Measurements from ENCODE around the gene PLXNA4.
A peak's percentile ranks its signal among the peaks of the same experiment; 100 is the strongest.

PLXNA4 gene

DNA sequence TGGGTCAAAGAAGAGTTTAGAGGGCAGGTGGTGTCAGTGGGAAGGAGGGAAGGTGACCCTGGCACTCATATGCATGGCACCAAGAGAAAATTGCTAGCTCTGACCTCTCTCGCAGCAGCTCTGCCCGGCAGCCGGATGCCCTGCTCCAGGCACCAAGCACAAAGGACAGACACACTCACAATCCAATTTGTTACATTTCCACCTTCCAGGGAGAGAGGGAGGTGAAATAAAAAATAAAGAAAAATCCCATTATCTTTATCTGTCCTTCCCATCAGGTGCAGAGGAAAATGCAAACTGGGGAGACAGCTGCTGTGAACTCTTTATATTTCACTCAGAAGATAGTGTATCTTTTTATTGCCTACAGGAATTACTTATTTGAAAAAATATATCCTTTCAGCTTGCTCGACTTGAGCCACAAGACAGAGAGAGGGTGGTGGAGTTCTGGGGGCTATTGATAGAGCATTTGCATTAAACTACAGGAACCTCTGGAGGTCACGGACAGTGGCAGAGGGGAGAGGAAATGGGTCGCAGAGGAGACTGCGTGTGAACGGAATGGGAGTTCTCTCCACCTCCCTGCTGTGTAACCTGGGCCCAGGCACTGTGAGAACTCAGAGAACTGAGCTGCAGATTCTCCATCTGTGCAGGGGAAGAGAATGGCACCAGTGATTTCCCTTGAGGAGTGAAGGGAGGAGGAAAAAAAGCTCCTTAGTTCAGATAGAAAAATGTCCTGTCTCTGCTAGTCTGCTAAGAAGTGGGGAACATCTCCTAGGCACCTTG lies 421.4 kb downstream of the PLXNA4 start:
- DNase-seq, result no peak

DNA sequence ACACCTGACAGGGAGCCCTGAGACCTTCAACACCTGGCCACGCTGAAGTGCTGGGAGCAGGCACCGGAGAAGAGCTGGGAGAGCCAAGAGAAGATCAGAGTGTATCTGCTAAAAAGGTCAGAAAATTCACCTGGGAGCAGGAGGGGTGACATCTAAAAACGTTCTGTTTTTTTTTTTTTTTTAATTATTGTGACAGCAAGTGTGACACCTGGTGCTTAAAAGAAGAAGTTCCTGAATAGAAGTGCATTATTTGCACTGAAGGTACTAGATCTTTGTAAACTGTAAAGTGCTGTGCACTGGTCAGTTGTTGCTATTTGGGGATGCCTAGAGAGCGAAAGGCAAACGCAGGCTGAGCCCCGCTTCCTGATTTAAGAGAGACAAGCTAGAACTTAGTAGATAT lies 422.0 kb downstream of the PLXNA4 start:
- DNase-seq, result no peak

- no peak for DNase-seq
These were observed 424.0 kb downstream of the PLXNA4 start for GRCh38 chr7:132152131-132152889.

DNA sequence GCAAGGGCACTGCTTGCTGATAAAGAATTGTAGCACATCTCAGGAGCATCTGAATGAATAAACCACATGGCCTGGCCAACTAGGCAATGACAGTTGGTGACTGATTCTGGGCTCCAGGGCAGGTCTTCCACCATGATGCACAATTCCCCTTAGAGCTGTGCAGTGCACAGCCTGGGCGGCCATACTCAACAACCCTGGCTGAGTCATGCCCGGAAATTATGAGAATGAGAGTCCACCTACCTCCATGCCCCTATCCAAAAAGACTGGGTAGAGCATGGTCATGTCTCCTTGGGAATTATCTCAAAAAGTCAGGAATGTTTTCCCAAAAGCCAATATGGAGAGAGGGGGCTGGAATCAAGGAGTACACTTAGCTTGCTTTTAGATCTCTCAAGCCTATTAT lies 425.6 kb downstream of the PLXNA4 start:
- no peak for DNase-seq

- DNase-seq, result no peak
These were observed 426.6 kb downstream of the PLXNA4 start for GRCh38 chr7:132149436-132150304.

DNA sequence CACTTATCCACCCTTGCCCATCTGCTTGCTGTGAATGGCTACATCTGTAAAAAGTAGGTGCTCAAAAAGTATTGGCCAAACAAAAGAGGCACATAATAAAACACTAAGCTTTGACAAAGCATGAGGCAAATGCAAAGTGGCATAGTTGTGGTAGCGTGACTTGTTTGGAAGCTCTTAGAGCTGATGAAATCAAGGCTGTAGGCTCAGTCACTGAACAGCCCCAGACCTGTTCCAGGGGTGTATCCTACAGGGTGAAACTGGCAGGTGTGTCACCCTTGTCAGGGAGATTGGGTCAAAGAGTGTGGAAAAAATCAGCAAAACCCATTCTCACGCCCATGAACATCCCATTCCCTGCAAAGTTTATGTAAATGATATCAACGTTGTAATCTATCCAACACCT lies 427.4 kb downstream of the PLXNA4 start:
- DNase-seq, result no peak

DNA sequence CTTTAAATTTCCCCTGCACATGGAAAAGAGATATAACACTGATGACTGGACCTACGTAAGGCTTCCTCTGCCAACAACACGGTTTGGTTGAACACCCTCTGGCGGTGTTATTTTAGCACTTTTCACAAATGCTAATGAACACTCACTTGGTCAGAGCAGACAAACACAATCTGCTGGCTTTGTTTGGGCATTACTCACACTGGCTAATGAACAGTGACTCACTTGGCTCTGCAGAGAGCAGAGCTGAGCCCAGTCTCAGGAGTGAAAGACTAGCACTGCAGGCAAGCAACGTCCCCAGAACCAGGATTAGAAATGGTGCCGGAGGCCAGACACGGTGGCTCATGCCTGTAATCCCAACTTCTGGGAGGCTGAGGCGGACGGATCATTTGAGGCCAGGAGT lies 430.8 kb downstream of the PLXNA4 start:
- DNase-seq, result peak; percentile 7 to 48

GRCh38 chr7:132145063-132145462 lies 431.2 kb downstream of the PLXNA4 start:
- DNase-seq, result no peak

DNA sequence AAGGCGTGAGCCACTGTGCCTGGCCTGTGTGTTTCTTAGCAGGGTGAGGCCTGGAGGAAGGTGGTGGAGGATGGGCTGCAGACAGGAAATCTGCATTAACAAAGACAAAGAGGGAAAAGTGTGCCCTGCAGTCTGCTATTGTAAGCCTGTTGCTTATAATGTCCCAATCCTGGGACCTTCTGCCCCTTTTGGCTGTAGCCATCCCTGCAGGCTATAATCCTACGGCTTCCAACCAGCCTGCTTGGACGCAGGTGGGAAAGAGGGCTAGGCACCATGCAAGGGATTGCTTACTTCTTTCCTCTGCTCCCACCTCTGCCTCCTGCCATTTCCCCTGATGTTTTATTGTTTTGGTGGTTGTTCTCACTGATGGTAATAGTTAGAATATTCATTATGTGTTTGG lies 434.3 kb downstream of the PLXNA4 start:
- DNase-seq, result no peak

- DNase-seq, result no peak
These were observed 435.2 kb downstream of the PLXNA4 start for GRCh38 chr7:132141109-132141508.

- DNase-seq, result no peak
These were observed 435.9 kb downstream of the PLXNA4 start for GRCh38 chr7:132140341-132140740.

DNA sequence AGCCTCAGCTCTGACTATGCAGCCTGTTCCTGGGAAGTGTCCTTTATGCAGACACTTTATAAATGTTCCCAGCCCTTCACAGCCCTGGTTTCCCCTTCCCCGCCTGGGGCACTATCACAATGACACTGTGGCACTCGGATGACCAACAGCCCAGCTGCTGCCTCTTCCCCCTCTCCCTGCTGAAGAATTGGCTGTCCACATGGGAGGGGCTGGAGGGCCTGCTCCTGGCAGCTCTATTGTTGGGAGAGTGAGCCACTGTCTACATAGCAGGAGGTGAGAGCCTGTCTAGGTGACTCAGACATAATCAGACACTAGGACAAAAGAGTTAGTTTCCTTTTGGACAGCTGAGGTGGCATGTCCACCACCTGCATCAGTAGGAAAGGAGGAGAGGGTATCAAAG lies 437.5 kb downstream of the PLXNA4 start:
- DNase-seq, result no peak

- no peak for DNase-seq
These were observed 438.6 kb downstream of the PLXNA4 start for GRCh38 chr7:132137681-132138080.

- no peak for DNase-seq
These were observed 440.4 kb downstream of the PLXNA4 start for GRCh38 chr7:132135746-132136385.

GRCh38 chr7:132134814-132135445 lies 441.3 kb downstream of the PLXNA4 start:
- DNase-seq, result no peak

- no peak for DNase-seq
These were observed 442.8 kb downstream of the PLXNA4 start for GRCh38 chr7:132133501-132133900.

GRCh38 chr7:132131196-132131595 lies 445.1 kb downstream of the PLXNA4 start:
- no peak for DNase-seq

DNA sequence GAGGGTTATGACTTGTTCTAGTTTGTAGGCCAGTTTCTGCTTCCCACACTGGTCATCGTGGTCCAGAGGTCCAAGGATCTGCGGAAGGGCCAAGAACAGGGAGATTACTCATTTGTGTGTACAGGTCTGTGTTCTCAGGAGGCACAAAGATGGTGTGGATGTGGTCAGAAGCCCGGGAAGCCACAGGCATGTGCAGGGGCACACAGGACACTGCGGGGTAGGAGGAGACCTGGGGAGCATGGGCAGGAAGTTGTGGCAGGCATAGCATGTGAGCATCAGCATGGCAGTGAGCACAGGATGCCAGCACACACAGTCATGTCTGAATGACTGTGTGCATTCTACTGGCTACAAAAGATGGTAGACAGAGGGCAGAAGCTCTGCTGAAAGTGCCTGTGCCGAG lies 445.8 kb downstream of the PLXNA4 start:
- no peak for DNase-seq

- no peak for DNase-seq
These were observed 450.2 kb downstream of the PLXNA4 start for GRCh38 chr7:132125872-132126595.

DNA sequence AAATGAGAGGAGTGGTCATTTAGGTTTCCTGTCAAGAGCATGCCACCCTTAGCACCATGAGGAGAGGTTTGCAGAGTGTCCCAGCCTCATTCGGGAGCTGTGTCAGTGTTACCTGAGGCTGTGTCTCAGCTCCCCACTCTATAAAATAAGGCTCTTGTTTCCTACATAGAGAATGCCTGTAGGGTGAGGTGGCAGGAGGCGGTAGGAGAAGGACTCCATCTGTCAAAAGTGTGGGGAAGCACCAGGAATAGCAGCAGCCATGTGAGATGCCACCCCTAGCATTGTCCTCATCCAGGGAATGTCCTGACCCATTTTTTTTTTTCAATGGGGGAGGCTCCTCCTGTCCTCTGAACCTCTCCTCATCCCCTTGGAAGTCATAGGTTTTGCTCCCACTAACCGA lies 451.2 kb downstream of the PLXNA4 start:
- DNase-seq, result no peak

DNA sequence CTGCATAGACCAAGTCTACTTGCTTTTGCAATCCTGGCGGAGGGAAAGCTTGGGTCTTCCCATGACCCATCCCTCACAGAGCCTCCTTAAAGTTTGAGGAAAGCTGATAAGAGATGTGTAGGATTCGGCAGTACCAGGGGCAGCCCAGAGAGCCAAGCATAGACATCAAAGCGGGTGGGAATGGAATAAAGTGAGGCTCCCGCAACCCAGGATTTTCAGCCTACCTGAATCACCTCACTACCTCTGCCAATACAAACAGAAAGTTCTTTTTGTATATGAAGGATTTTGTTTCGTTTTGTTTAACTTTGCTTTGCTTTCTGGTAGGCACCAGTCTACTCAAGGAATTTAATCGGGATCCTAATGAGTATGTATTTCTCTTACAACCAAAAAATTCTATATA lies 451.7 kb downstream of the PLXNA4 start:
- DNase-seq, result no peak

DNA sequence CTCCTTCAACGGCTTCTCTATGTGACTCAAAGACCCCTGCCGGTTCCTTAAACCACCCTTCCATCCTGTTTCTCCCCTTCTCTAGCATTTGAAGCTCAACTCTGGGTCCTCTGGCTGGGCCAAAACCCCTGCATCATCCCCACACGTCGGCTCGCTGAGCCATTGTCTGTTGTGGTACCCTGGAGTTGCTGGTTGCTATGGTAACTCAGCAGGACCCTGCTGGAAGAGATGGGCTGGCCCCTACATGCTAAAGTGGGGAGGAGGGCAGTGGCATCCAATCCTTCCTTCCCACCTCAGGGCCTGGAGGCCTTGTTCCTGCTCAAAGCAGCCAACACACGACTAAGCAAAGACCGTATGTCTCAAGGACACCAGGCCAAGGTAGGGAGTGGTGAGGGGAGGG lies 452.5 kb downstream of the PLXNA4 start:
- DNase-seq, result no peak
